ENCODE measurements around the gene TPMT.
"Not testable (repeated sequence)": the region's sequence is repeated elsewhere in the genome, so short reads cannot be mapped to it uniquely, and the experiment has no call there.

The TPMT gene

DNA sequence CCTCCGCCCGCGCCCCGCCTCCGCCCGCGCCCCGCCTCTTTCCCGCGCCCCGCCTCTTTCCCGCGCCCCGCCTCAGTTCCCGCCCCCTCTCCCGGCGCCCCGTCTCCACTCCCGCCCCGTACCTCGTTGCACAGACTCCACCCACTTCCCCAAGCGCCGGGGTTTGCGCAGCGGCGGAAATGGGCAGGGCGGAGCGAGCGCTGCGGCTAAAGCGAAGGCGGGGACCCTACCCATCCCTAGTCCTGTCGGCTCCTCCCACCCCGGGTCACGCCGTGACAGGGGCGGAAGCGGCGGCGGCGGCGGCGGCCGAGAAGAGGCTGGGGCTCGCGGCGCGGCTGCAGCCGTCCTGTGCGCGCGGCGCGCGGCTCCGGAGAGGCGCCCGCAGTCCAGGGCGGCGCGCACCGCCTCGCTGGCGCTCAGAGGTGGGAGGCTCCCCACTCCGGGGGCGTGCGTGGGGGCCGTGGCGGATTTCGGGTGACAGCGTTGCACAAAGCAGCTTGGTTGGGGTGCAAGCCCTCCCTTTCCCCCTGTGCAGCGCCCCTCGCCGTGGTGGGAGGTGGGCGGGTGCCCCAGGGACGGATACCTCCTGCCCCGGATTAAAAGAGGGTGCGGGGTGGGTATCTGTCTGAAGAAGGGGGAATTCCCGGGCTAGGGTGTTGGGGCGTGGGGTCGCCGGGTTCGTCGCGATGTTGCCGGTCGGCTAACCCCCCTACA is 430 bp upstream of the TPMT start, which contains the start of gene KDM1B:
TSS of gene KDM1B (plus strand) at position 273 of the 714 bp plus-strand sequence. CDS start 4,474 bp downstream, outside the sequence.
- peak; percentile 99 for DNase-seq

DNA sequence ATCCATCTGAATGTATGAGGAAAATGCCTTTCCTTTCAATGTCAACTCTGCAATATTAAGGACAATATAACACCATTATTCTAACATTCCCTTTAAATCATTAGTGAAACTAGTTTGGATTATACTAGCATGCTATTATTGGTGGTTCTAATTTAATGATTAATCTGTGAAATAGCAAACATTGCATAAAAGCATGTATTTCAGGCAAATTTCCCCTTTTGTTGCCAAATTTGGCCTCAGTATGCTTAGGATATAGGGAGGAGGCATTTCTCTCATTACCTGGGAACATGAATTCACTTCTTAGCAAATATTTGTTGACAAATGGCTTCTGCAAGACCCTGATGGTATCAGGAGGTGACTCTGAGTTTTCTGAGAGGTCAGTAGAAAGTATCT is 1.6 kb downstream of the TPMT start:
- no peak for DNase-seq

- DNase-seq, result no peak
Observed at GRCh38 chr6:18151801-18152200, 3.1 kb downstream of the TPMT start.

- DNase-seq, result not testable (repeated sequence)
Observed at GRCh38 chr6:18151391-18151790, 3.5 kb downstream of the TPMT start.

- DNase-seq, result peak; percentile 8
Observed at GRCh38 chr6:18148304-18149025, 6.4 kb downstream of the TPMT start.

- DNase-seq, result no peak
Observed at GRCh38 chr6:18147616-18148015, 7.3 kb downstream of the TPMT start.

DNA sequence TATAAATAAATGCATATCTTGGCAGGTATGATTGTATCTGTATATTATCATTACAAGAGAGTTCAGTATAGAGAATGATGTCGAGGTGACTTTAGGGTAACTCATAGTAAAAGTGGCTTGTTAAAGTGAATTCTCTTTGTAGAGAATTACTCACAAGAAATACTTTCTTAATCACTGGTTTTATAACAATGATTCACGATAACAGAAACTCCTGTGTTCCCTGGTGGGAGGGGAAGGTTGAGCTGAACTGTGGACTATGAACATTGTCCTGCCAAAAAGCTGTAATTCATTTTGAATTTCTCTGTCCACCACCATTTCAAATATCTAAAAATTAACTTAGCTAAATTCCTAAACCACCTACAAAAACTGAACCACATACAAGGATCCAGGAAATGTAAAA is 7.7 kb downstream of the TPMT start:
- peak; percentile 25 for DNase-seq

DNA sequence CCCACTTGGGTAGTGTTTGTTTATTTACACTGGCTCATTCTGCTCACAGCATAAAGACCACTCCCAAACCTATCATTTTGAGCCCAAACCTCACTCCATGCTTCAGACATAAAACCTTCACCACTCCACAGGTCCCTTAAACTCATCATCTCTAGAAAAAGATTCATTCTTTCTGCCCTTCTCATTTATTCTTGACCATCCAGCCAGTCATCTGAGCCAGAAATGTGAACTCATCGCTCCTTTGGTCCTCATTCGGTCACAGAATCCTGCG is 12.4 kb downstream of the TPMT start:
- DNase-seq, result no peak

GRCh38 chr6:18141805-18142590 is 12.9 kb downstream of the TPMT start:
- DNase-seq, result no peak

DNA sequence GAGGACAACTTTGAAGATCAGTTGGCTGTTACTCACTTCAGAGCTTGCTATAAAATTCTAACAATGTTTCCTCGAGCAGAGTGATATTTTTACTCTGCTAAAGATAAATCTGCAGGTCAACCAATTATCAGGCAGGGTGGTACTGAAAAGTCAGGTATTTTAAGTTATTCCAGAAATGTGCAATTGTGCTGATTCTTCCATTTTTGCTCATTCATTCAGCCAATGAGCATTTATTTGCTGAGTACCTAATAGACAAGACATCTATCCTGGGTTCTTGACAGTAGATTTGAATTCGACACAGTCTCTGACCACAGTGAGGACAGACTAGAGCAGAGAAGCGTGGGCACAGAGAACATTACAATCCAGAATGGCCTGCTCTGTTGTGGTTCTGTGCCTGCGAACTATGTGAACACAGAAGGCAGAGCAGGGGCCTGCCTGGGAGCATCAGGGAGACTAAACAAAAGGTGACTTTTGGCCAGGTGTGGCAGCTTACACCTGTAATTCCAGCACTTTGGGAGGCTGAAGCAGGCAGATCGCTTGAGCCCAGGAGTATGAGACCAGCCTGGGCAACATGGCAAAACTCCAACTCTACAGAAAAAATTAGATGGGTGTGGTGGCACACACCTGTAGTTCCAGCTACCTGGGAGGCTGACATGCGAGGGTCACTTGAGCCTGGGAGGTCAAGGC is 14.8 kb downstream of the TPMT start:
- DNase-seq, result no peak

DNA sequence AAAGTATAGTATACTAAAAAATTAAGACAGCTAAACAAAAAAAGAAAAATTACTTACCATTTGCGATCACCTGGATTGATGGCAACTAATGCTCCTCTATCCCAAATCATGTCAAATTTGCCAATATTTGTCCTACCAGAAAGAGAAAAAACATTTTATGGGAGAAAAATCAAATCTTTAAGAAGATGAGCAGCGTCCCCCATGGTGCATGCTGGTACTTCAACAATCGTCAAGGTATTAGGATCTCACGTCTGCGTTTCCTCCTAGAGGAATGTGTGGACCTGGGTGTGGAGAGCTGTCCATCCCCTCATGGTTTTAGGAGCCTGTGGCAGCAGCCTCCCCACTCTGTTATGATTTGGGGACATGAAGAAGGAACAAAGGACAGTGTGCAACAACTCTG is 16.0 kb downstream of the TPMT start:
- no peak for DNase-seq

DNA sequence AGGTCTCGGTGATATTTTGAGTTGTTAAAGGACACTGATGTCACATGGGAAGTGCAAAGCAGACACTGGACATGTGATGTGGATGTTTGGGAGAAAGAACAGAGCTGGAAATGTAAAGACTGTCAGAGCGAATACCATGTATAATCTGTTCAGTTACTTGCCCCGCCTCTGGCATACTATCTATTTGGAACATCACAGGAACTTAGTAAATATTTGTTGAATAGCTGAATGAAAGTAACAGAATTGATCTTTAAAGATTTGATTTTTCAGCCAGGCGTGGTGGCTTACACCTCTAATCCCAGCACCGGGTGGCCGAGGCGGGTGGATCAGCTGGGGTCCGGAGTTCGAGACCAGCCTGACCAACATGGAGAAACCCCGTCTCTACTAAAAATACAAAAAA is 18.6 kb downstream of the TPMT start:
- no peak for DNase-seq

DNA sequence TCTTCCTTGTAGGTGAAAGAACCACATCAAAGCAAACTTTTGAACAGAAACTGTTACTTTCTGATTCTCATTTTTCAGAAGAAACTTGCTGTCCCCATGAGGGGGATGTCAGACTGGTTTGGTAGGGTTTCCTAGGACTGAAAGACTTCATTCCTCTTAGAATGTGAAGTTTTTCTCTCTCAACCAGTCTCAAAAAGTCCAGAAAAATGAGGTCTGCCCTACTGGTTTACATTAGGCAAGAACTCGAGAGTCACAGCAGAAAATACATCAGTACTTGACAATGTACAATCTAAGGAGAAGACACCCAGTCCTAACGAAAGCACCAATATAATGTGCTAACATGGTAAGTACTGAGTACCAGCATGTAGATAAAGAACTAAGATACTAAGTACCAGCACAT is 19.7 kb downstream of the TPMT start:
- no peak for DNase-seq

DNA sequence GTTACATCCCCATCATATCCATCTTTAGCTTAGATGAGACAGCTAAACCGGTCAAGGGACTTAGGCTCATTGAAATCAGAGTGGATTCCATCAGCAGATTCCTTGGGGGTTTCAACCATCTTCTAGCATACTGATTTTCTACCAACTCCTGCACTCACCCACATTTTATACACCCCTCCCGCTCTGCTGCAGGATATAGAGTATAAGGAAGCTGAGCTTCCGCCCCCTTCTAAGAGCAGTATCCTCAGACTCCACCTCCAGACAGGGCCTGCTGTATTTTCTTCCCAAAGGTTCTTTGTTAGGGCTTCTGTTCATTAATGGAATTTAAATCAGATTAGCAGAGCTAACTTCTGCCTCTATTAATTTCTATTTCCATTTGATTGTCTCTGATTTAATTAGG is 22.5 kb downstream of the TPMT start:
- no peak for DNase-seq

- DNase-seq, result no peak
Observed at GRCh38 chr6:18126121-18126520, 28.8 kb downstream of the TPMT start.

GRCh38 chr6:18122128-18123093 is 32.5 kb downstream of the TPMT start, which contains the start of gene NHLRC1:
NHLRC1 (minus strand) TSS chr6:18122677; CDS start chr6:18122606, 71 bp downstream.
- peak; percentile 88 for DNase-seq

DNA sequence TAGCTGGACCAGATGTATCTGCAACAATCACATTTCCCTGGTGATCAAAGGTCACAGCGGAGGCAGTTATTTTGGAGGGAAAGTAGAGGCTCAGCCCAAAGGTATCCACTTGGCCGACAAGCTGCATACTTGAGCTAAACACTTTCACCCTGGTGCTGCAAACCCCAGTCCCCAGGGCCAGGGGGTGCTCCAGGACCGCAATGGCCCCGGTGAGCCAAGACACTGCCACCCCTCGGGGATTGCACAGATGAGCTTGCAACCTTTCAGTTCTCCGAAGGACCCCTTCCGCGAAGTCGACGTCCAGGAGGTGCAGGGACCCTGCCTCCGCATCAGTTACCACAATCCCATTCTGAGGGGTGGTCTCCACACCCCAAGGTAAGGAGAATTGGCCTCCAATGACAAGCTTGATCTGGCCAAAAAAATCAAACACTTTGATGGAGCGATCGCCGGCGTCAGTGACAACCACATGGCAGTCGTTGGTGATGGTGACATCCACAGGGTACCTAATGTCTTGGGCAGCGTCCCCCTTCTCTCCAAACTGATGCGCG is 33.2 kb downstream of the TPMT start:
- peak; percentile 7 for DNase-seq

- DNase-seq, result no peak
Observed at GRCh38 chr6:18119236-18119635, 35.6 kb downstream of the TPMT start.

DNA sequence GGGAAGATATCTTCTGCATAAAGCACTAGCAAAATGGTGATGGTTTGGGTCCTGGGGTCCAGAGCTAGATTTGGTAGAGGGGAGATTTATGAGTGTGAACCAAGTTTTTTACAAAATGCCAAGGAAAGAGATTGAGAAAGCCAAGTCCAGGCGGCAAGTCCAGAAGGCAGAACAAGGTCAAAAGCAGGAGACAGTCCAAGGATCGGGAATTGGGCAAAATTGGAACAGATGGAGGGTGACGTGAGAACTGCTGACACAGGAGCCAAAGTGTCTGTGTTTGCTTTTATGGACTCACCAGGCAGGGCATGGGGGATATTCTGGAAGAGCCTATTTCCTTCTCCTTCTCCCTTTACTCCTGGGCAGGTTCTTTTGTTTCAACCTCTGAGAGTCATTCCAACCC is 36.5 kb downstream of the TPMT start:
- DNase-seq, result no peak

GRCh38 chr6:18117136-18117535 is 37.7 kb downstream of the TPMT start:
- no peak for DNase-seq

DNA sequence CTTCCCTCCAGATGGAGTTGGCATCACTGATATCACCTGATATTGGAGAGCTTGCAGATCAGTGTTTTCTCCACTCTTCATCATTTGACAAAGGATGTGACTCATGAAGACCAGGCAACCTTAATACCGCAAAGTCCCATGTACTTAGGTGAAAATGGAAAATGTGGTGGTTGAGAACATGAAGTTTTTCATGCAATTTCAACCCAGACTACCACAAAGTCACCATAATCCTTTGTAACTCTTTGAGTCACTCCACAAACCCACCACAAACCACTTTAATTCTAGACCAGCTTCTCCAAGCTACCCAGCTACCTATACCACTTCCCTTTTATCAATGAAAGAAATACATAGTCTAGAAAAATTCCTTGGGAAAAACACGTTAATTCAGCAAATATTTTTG is 39.5 kb downstream of the TPMT start:
- DNase-seq, result peak; percentile 6

DNA sequence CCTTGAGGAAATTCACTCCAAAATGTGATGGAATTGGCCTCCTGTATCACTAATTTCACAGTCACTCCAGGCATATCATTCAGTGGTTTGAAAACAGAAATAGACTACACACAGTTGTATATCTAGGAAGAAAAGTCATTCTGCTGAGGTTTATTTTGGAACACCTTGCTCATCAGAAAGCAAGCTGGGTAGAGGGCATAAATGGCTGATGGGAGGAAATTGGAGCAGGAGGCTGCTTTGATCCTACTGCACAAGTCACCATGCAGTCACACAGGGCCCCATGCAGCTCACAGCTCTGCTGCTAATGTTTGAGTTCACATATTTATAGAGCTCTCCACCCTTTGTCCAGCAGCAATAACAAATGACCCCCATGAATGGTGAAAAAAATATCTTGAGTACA is 44.7 kb downstream of the TPMT start:
- DNase-seq, result no peak

Measured in activated CD4-positive, alpha-beta T cell treated with anti-CD3 and anti-CD28 coated beads for 48 hours (primary cell).